SK-N-SH treated with all-trans-retinoic acid at 6 μM for 48 hours (cell line): Measurements from ENCODE around the gene CTSF.

Experiments used
- ATAC-seq: fragments of 200-7000 bp; cut with Tn5 transposase; 3 replicates; pipeline ENCODE4 v1.9.1; 2020; ENCODE audit warnings: mild to moderate bottlenecking, moderate library complexity
- ARNTL ChIP-seq: fragments of 450-650 bp; formaldehyde crosslinking; IDR thresholded peaks from 2 replicates; pipeline ENCODE4 v1.5.0; 2020; ENCODE audit warnings: low read depth, mild to moderate bottlenecking, moderate library complexity, borderline replicate concordance
- BACH2 ChIP-seq: fragments of 250-450 bp; sonication (Bioruptor Pico); IDR thresholded peaks from 2 replicates; pipeline ENCODE4 v1.9.0; 2021; ENCODE audit warnings: mild to moderate bottlenecking, borderline replicate concordance
- CSDC2 ChIP-seq: fragments of 250-450 bp; sonication (Bioruptor Pico); IDR thresholded peaks from 2 replicates; pipeline ENCODE4 v1.5.0; 2020; ENCODE audit warnings: mild to moderate bottlenecking, moderate library complexity
- ESRRG ChIP-seq: fragments of 250-450 bp; sonication (Bioruptor Pico); IDR thresholded peaks from 2 replicates; pipeline ENCODE4 v1.6.1; 2021; ENCODE audit warnings: mild to moderate bottlenecking
- GLIS3 ChIP-seq: fragments of 250-450 bp; sonication (Bioruptor Pico); IDR thresholded peaks from 2 replicates; pipeline ENCODE4 v1.5.0; 2020; ENCODE audit warnings: mild to moderate bottlenecking, moderate library complexity
- OSR1 ChIP-seq: fragments of 250-450 bp; sonication (Bioruptor Pico); IDR thresholded peaks from 2 replicates; pipeline ENCODE4 v1.8.0; 2022; ENCODE audit warnings: moderate library complexity, mild to moderate bottlenecking, inconsistent platforms
- PATZ1 ChIP-seq: fragments of 250-450 bp; sonication (Bioruptor Pico); IDR thresholded peaks from 2 replicates; pipeline ENCODE4 v1.8.0; 2020; ENCODE audit warnings: mild to moderate bottlenecking, moderate library complexity, borderline replicate concordance
- POU6F1 ChIP-seq: fragments of 250-450 bp; sonication (Bioruptor Pico); IDR thresholded peaks from 2 replicates; pipeline ENCODE4 v1.8.0; 2021; ENCODE audit warnings: low read depth, mild to moderate bottlenecking, moderate library complexity, borderline replicate concordance
- PPARA ChIP-seq: fragments of 250-450 bp; sonication (Bioruptor Pico); IDR thresholded peaks from 2 replicates; pipeline ENCODE4 v1.5.0; 2020; ENCODE audit warnings: mild to moderate bottlenecking, borderline replicate concordance
- RARB ChIP-seq: fragments of 250-450 bp; sonication (Bioruptor Pico); IDR thresholded peaks from 2 replicates; pipeline ENCODE4 v1.8.0; 2021; ENCODE audit warnings: mild to moderate bottlenecking, moderate library complexity
- TCF4 ChIP-seq: fragments of 250-450 bp; sonication (Bioruptor Pico); IDR thresholded peaks from 2 replicates; pipeline ENCODE4 v1.8.0; 2021; ENCODE audit warnings: mild to moderate bottlenecking, moderate library complexity, borderline replicate concordance
- TOX ChIP-seq: fragments of 250-450 bp; sonication (Bioruptor Pico); IDR thresholded peaks from 2 replicates; pipeline ENCODE4 v1.8.0; 2021; ENCODE audit warnings: mild to moderate bottlenecking, moderate library complexity, borderline replicate concordance
- TSHZ2 ChIP-seq: fragments of 250-450 bp; sonication (Bioruptor Pico); IDR thresholded peaks from 2 replicates; pipeline ENCODE4 v1.5.0; 2020; ENCODE audit warnings: mild to moderate bottlenecking, moderate library complexity
- ZC3H10 ChIP-seq: fragments of 250-450 bp; sonication (Bioruptor Pico); IDR thresholded peaks from 2 replicates; pipeline ENCODE4 v1.5.1; 2021; ENCODE audit warnings: mild to moderate bottlenecking, moderate library complexity
- ZFP3 ChIP-seq: fragments of 250-450 bp; sonication (Bioruptor Pico); IDR thresholded peaks from 2 replicates; pipeline ENCODE4 v1.5.0; 2020; ENCODE audit warnings: mild to moderate bottlenecking, moderate library complexity
- ZFP30 ChIP-seq: fragments of 450-650 bp; formaldehyde crosslinking; IDR thresholded peaks from 2 replicates; pipeline ENCODE4 v1.5.0; 2022; ENCODE audit warnings: mild to moderate bottlenecking, moderate library complexity
- ZNF565 ChIP-seq: fragments of 450-650 bp; formaldehyde crosslinking; conservative IDR thresholded peaks from 2 replicates; pipeline ENCODE4 v1.5.0; 2020; ENCODE audit warnings: low read depth, mild to moderate bottlenecking, moderate library complexity
- ZNF70 ChIP-seq: fragments of 450-650 bp; formaldehyde crosslinking; IDR thresholded peaks from 2 replicates; pipeline ENCODE4 v1.5.0; 2020; ENCODE audit warnings: mild to moderate bottlenecking, moderate library complexity
- ZNF8 ChIP-seq: fragments of 450-650 bp; formaldehyde crosslinking; IDR thresholded peaks from 2 replicates; pipeline ENCODE4 v1.5.0; 2020; ENCODE audit warnings: mild to moderate bottlenecking, moderate library complexity
- TF ChIP-seq, protein P1 (sequence below): fragments of 250-450 bp; sonication (Bioruptor Pico); IDR thresholded peaks from 2 replicates; pipeline ENCODE4 v1.5.1; 2021; ENCODE audit warnings: mild to moderate bottlenecking, moderate library complexity
- TF ChIP-seq, protein P2 (sequence below): fragments of 250-450 bp; sonication (Bioruptor Pico); IDR thresholded peaks from 2 replicates; pipeline ENCODE4 v1.5.1; 2020; ENCODE audit warnings: low read depth, mild to moderate bottlenecking, moderate library complexity

Gene CTSF

DNA sequence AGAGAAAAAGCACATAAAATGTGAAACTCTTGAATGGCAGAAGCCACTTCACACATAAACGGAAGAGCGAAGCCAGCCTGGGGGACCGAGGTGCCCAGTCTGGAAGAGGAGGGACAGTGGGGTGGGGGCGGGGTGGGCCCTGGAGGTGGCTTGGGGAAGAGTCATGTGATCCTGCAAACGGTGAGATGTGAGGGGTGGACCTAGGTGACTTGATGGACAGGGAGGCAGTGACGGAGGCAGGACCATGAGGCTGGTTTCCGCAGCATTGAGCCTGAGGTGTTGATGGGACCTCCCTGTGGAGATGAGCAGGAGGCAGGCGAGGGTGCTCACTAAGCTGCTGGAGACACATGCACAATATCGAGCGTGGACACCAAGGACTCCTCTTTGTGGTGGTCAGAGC lies 39.3 kb downstream of the CTSF start:
- TF ChIP-seq, protein P1, sequence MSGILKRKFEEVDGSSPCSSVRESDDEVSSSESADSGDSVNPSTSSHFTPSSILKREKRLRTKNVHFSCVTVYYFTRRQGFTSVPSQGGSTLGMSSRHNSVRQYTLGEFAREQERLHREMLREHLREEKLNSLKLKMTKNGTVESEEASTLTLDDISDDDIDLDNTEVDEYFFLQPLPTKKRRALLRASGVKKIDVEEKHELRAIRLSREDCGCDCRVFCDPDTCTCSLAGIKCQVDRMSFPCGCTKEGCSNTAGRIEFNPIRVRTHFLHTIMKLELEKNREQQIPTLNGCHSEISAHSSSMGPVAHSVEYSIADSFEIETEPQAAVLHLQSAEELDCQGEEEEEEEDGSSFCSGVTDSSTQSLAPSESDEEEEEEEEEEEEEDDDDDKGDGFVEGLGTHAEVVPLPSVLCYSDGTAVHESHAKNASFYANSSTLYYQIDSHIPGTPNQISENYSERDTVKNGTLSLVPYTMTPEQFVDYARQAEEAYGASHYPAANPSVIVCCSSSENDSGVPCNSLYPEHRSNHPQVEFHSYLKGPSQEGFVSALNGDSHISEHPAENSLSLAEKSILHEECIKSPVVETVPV (CRISPR knock-in tag) = no peak
- TF ChIP-seq ZNF8 (CRISPR knock-in tag) (no peak), RARB (CRISPR knock-in tag) (no peak), GLIS3 (CRISPR knock-in tag) (no peak), ZNF565 (CRISPR knock-in tag) (no peak), ARNTL (CRISPR knock-in tag) (no peak), TCF4 (CRISPR knock-in tag) (no peak), CSDC2 (CRISPR knock-in tag) (no peak), ZC3H10 (CRISPR knock-in tag) (no peak), PATZ1 (CRISPR knock-in tag) (no peak), OSR1 (no peak), BACH2 (no peak), ZFP3 (CRISPR knock-in tag) (no peak), ZNF70 (CRISPR knock-in tag) (no peak), ZFP30 (CRISPR knock-in tag) (no peak), ESRRG (no peak)
- no peak for ATAC-seq

GRCh38 chr11:66524304-66525040 lies 43.9 kb downstream of the CTSF start:
- no peak for TF ChIP-seq ZNF70 (CRISPR knock-in tag)
- ATAC-seq = no peak

- ATAC-seq = no peak
- TF ChIP-seq ZNF8 (CRISPR knock-in tag) (no peak), BACH2 (no peak), CSDC2 (CRISPR knock-in tag) (no peak), ZNF565 (CRISPR knock-in tag) (no peak), RARB (CRISPR knock-in tag) (no peak), ZC3H10 (CRISPR knock-in tag) (no peak), PPARA (no peak), POU6F1 (CRISPR knock-in tag) (no peak), ESRRG (no peak), ZNF70 (CRISPR knock-in tag) (no peak), ZFP30 (CRISPR knock-in tag) (no peak), GLIS3 (CRISPR knock-in tag) (no peak), TSHZ2 (CRISPR knock-in tag) (no peak), ARNTL (CRISPR knock-in tag) (no peak), TOX (CRISPR knock-in tag) (no peak)
- TF ChIP-seq, protein P1 (CRISPR knock-in tag) = no peak
- TF ChIP-seq, protein P2, sequence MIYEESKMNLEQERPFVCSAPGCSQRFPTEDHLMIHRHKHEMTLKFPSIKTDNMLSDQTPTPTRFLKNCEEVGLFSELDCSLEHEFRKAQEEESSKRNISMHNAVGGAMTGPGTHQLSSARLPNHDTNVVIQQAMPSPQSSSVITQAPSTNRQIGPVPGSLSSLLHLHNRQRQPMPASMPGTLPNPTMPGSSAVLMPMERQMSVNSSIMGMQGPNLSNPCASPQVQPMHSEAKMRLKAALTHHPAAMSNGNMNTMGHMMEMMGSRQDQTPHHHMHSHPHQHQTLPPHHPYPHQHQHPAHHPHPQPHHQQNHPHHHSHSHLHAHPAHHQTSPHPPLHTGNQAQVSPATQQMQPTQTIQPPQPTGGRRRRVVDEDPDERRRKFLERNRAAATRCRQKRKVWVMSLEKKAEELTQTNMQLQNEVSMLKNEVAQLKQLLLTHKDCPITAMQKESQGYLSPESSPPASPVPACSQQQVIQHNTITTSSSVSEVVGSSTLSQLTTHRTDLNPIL = no peak
Measured at GRCh38 chr11:66523611-66524010, 44.8 kb downstream of the CTSF start.
